Dendritic cell treated with granulocyte-macrophage colony-stimulating factor and Interleukin-4, amounts not matched to agents 40 ng/mL and 50 ng/mL, for 4 days (primary cell): ENCODE results near the gene SLC38A11.
"Not testable (repeated sequence)": the region's sequence is repeated elsewhere in the genome, so short reads cannot be mapped to it uniquely, and the experiment has no call there.

Experiments used
- H3K27ac Mint-ChIP-seq: one replicate; pipeline ENCODE4 v1.8.0; 2022; ENCODE audit warnings: mild to moderate bottlenecking, mixed read lengths
- H3K27me3 Mint-ChIP-seq: one replicate; pipeline ENCODE4 v1.8.0; 2022; ENCODE audit warnings: mild to moderate bottlenecking, mixed read lengths
- H3K36me3 Mint-ChIP-seq: one replicate; pipeline ENCODE4 v1.8.0; 2022; ENCODE audit warnings: low read depth, mixed read lengths
- H3K4me1 Mint-ChIP-seq: one replicate; pipeline ENCODE4 v1.8.0; 2022; ENCODE audit warnings: low read depth, mixed read lengths
- H3K4me3 Mint-ChIP-seq: one replicate; pipeline ENCODE4 v1.8.0; 2022; ENCODE audit warnings: mild to moderate bottlenecking, moderate library complexity, mixed read lengths
- H3K9me3 Mint-ChIP-seq: one replicate; pipeline ENCODE4 v1.8.0; 2022; ENCODE audit warnings: mixed read lengths
- intact Hi-C: fragments of 100-400 bp; cut with micrococcal nuclease; formaldehyde crosslinking; loops from one replicate; pipeline ENCODE4 v1.15.0; 2022

The SLC38A11 gene

GRCh38 chr2:164868563-164869419 is 86.5 kb downstream of the SLC38A11 start:
- Mint-ChIP-seq H3K27ac (peak overlapping the region; percentile 12), H3K4me1 (peaks cover 26% of the 10 kb centered on the region), H3K4me3 (no peak overlapping the region), H3K9me3 (no peaks in the 10 kb centered on the region), H3K36me3 (no peaks in the 10 kb centered on the region), H3K27me3 (no peaks in the 10 kb centered on the region)
- intact Hi-C loops = no loop called here

GRCh38 chr2:164867779-164868397 is 87.4 kb downstream of the SLC38A11 start:
- H3K27ac Mint-ChIP-seq = peak overlapping the region; percentile 12
- H3K36me3 Mint-ChIP-seq = no peaks in the 10 kb centered on the region
- no peaks in the 10 kb centered on the region for H3K9me3 Mint-ChIP-seq
- H3K27me3 Mint-ChIP-seq = no peaks in the 10 kb centered on the region
- intact Hi-C loops = no loop called here
- H3K4me3 Mint-ChIP-seq = peak overlapping the region; percentile 13
- H3K4me1 Mint-ChIP-seq = peaks cover 26% of the 10 kb centered on the region

- Mint-ChIP-seq H3K4me1 (peaks cover 26% of the 10 kb centered on the region), H3K27ac (peak overlapping the region; percentile 85)
- H3K27me3 Mint-ChIP-seq, H3K4me3 Mint-ChIP-seq, intact Hi-C loops, H3K9me3 Mint-ChIP-seq, H3K36me3 Mint-ChIP-seq: not testable (repeated sequence)
These were observed 88.9 kb downstream of the SLC38A11 start for GRCh38 chr2:164866381-164866780.

- Mint-ChIP-seq H3K36me3 (no peaks in the 10 kb centered on the region), H3K9me3 (no peaks in the 10 kb centered on the region), H3K27ac (no peak overlapping the region), H3K27me3 (no peaks in the 10 kb centered on the region), H3K4me3 (no peak overlapping the region), H3K4me1 (no peaks in the 10 kb centered on the region)
- intact Hi-C loops = no loop called here
These were observed 94.7 kb downstream of the SLC38A11 start for GRCh38 chr2:164860694-164861042.

GRCh38 chr2:164859906-164860693 is 95.2 kb downstream of the SLC38A11 start:
- H3K4me1 Mint-ChIP-seq, H3K36me3 Mint-ChIP-seq, H3K4me3 Mint-ChIP-seq, H3K9me3 Mint-ChIP-seq, intact Hi-C loops, H3K27ac Mint-ChIP-seq, H3K27me3 Mint-ChIP-seq: not testable (repeated sequence)

GRCh38 chr2:164859251-164859818 is 96.0 kb downstream of the SLC38A11 start:
- no peaks in the 10 kb centered on the region for H3K36me3 Mint-ChIP-seq
- H3K9me3 Mint-ChIP-seq = no peaks in the 10 kb centered on the region
- intact Hi-C loops = no loop called here
- H3K4me3 Mint-ChIP-seq = no peak overlapping the region
- H3K27ac Mint-ChIP-seq = no peak overlapping the region
- H3K27me3 Mint-ChIP-seq = no peaks in the 10 kb centered on the region
- no peaks in the 10 kb centered on the region for H3K4me1 Mint-ChIP-seq

- Mint-ChIP-seq H3K9me3 (no peaks in the 10 kb centered on the region), H3K36me3 (no peaks in the 10 kb centered on the region), H3K4me3 (no peak overlapping the region), H3K4me1 (peaks cover 5% of the 10 kb centered on the region), H3K27me3 (peaks cover 4% of the 10 kb centered on the region), H3K27ac (no peak overlapping the region)
- intact Hi-C loops = no loop called here
These were observed 103.2 kb downstream of the SLC38A11 start for GRCh38 chr2:164852086-164852485.

- H3K4me3 Mint-ChIP-seq = no peak overlapping the region
- no peaks in the 10 kb centered on the region for H3K9me3 Mint-ChIP-seq
- H3K27ac Mint-ChIP-seq = no peak overlapping the region
- no peaks in the 10 kb centered on the region for H3K36me3 Mint-ChIP-seq
- intact Hi-C loops = no loop called here
- peaks cover 5% of the 10 kb centered on the region for H3K4me1 Mint-ChIP-seq
- H3K27me3 Mint-ChIP-seq = peaks cover 4% of the 10 kb centered on the region
These were observed 105.1 kb downstream of the SLC38A11 start for GRCh38 chr2:164850235-164850634.

- Mint-ChIP-seq H3K9me3 (no peaks in the 10 kb centered on the region), H3K27me3 (peaks cover 4% of the 10 kb centered on the region), H3K4me3 (no peak overlapping the region), H3K36me3 (no peaks in the 10 kb centered on the region), H3K27ac (no peak overlapping the region), H3K4me1 (peaks cover 5% of the 10 kb centered on the region)
- intact Hi-C loops = no loop called here
These were observed 105.8 kb downstream of the SLC38A11 start for GRCh38 chr2:164849506-164849905.

GRCh38 chr2:164847981-164848741 is 107.2 kb downstream of the SLC38A11 start:
- intact Hi-C loops = no loop called here
- no peaks in the 10 kb centered on the region for H3K9me3 Mint-ChIP-seq
- no peak overlapping the region for H3K4me3 Mint-ChIP-seq
- H3K27ac Mint-ChIP-seq = no peak overlapping the region
- H3K27me3 Mint-ChIP-seq = peaks cover 4% of the 10 kb centered on the region
- H3K36me3 Mint-ChIP-seq = no peaks in the 10 kb centered on the region
- peaks cover 5% of the 10 kb centered on the region for H3K4me1 Mint-ChIP-seq

- no peak overlapping the region for H3K27ac Mint-ChIP-seq
- H3K4me3 Mint-ChIP-seq = no peak overlapping the region
- no peaks in the 10 kb centered on the region for H3K36me3 Mint-ChIP-seq
- peaks cover 5% of the 10 kb centered on the region for H3K4me1 Mint-ChIP-seq
- H3K9me3 Mint-ChIP-seq = no peaks in the 10 kb centered on the region
- intact Hi-C loops = no loop called here
- H3K27me3 Mint-ChIP-seq = peaks cover 4% of the 10 kb centered on the region
These were observed 108.0 kb downstream of the SLC38A11 start for GRCh38 chr2:164847291-164847690.

- H3K9me3 Mint-ChIP-seq = no peaks in the 10 kb centered on the region
- no peak overlapping the region for H3K27ac Mint-ChIP-seq
- peaks cover 5% of the 10 kb centered on the region for H3K4me1 Mint-ChIP-seq
- H3K36me3 Mint-ChIP-seq = no peaks in the 10 kb centered on the region
- intact Hi-C loops = no loop called here
- H3K27me3 Mint-ChIP-seq = peaks cover 7% of the 10 kb centered on the region
- H3K4me3 Mint-ChIP-seq = no peak overlapping the region
These were observed 109.0 kb downstream of the SLC38A11 start for GRCh38 chr2:164846276-164846675.
